ENCODE data around the gene CHRM2.
A peak's percentile ranks its signal among the peaks of the same experiment; 100 is the strongest.

The CHRM2 gene

DNA sequence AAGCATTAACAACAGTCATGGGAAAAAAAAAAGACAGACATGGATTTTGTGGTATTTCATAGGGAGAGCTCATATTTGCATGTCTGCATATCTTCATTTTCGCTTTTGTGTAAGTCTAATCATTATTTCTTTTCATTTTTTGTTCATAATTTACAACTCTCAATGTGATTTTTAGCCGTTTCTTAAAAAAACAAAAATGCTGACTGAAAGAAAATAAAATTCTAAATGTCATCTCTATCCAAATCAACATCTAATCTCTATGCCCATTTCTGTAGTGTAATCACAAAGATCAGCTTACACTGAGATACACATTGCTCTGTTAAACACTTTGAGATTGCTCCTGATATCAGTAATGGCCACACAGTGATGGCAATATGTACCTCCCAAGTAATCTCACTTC lies 29.2 kb downstream of the CHRM2 start:
- DNase-seq = no peak

DNA sequence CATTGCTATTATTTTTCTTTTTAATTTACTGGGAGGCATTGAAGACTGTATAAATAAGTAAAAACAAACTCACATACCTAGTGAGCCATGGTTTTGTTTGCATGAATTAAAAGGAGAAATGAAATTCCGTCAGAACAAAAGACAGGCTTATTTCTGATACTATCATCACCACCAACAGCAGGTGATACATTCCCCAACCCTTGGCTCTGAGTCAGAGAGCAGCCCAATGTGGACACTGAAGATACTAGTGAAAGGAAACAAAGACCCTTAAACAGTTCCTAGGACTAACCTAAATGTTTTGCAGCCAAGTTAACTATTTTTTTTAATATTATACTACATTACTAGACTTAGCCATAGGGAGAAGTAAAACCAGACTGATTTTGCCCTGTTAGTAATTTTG lies 31.6 kb downstream of the CHRM2 start:
- DNase-seq = peak; percentile 91

DNA sequence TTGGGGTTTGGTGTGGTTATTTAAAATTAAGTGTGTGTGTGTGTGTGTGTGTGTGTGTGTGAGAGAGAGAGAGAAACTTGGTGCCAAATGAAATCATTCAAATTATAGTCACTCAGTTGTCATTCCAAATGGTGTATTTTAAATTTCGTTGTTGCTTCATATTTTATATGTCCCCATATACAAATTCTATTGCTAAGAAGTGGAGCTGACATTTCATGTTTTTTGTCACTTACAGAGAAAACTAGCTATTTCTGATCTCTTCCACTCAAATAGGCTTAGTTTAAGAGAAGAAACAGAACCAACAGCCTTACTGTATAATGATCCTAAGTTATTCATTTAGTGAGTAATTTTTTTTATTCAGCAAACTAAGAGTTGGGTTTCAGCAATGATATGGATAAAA lies 42.3 kb downstream of the CHRM2 start:
- DNase-seq = no peak

DNA sequence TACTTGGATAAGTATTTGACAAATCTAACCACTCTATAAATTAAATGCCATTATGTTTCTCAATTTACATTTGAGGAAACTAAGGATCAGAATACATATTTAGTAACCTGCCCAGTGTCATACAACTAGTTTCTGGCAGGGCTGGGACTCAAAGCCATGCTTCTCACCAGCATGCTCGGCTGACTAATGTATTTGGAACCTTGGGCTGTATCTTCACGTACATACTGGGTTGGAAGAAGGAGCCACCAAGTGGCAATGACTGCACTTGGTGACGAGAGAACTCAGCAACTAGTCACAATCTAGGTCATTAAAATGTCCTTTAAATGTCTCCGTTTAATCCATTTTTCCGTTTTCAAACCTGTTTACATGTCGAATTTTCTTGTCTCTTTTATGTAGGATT lies 42.9 kb downstream of the CHRM2 start:
- DNase-seq = no peak

DNA sequence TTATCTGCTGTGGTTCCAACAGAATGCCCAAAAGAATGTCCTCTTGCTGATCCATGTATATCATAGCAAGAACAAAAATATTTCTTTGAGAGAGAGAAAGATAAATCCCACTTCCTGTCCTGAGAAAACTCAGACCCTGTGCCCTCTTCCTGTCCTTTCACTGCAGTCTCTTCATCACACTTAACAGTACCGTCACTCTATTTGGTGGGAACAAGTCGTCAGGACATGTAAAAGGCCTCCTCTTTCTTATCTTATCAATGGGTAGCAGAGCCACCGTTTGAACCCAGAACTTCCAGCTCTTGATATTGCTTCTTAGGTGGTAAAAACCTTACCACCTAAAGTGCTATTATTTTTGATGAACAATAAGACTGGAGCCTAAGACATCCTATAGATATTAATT lies 43.9 kb downstream of the CHRM2 start:
- DNase-seq = no peak

DNA sequence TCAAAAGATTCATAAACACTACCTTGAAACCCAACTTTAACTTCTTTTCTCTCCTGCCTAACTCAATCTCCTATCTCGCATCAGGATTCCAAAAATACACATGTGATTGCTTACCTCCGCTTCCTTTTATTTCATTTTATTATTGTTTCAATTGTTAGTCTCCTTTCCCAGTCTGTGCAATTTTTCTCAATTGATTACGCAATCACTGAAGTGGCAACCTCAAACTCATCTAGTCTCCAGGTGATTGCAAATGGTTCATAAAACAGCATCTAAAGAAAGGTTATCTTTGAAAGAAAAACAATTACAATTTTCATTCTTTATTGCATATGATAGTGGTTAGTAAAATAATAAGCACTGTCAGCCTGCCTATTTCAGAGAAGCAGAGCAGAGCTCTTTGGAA lies 45.6 kb downstream of the CHRM2 start:
- DNase-seq = no peak

DNA sequence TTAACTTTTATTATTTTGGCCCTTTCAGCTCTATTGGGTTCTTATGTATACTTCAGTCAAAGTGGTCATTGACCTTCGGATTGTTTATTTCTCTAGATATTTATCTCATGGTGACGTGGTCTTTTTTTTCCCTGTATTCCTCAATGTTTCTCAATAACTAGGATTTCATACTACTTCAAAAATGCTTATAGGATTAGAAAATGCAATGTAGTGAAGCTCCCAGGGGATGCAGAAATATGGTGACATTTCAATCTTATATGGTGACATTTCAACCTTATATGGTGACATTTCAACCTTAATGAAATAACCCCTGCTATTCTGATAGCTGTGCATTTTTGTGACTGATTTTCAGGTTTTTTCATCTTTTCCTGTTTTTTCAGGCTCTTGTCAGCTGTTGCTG lies 51.4 kb downstream of the CHRM2 start:
- DNase-seq = no peak

DNA sequence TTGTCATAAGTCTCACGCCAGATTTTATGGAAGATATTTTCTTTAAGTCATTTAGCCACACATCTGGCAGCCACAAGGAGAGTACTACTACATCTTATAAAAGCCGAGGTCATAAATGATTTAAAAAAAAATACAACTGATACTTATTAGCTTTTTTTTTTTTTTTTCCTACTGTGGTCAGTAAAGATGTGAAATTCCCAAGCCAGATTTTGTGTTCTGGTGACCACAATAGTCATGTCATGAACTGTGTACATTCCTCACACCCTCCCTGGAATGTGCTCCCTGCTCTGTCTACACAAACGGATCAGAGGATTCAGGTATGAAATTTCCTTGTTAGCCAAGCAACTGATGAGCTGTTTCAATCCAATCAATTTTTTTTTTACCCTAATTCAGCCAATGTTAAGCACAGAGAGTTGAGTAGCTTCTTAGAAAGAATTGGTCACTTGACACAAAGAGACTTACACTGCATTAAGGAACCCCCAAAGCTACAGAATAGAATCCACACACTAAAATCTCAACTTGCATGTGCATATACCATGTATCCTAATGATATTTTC lies 54.7 kb downstream of the CHRM2 start:
- no peak for DNase-seq

DNA sequence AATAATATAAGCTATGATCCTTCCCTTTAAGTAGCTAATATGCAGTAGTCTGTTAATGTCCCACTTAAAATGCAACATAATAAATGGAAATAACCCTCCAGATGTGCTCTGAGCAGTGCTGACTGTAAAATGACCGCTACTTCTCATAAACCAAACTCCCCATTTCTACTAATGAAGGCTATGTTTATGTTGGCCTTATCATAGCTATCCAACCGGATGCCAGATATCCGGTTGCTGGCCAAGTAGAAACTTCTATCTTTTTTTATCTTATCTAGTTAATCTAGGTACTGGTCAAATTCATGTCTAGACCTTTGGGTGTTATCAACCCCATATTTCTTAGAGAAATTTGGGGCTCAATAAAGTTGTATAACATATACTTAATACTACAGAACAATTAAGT lies 56.6 kb downstream of the CHRM2 start:
- no peak for DNase-seq

DNA sequence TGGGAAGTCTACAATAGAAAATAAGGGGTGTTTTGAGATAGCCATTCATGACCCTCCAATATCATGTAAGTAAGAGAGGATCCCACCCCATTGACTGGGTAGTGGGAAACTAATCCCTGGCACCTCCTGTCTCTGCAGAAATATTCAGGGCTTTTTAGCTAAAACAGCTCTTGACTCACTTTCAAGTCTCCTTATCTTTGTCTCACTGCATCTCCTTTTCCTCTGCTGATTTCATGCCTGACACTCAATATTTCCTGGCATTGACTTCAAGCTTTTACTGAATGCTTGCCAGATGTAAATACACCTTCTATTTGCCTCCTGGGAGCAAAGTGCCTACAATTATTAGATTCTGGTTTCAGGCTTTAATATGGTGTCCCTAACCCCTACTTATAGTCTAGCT lies 57.1 kb downstream of the CHRM2 start:
- DNase-seq = no peak

DNA sequence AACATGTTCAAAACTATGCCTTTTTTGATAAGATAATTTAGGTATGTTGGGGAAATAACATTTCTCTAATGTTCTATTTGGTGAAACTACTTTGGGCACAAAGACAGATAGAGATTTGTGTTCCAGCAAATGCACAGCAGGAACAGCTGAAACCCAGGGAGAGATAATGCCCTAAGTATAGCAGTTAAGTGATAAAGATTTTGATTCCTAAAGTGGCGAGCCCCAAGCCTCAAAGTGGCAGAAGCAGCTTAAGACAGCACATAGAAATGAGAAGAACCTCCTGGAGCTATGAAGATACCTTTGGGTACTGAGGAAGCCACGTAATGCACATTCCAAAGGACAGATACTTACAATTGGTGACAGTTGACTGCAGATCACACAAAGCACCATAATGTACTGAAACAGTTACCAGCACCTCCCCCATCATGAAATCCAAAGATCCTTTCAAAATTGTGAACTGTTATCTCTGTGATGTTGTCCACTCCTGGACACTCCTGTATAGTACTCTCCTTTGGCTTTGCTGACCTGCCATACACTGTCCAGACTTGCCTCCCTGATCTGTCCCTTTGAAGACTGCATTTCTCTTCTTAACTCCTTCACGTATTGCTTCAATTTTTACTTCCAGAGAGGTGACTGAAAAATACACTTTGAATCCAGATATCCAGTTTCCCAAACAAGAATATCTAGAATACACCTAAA lies 62.9 kb downstream of the CHRM2 start:
- no peak for DNase-seq

DNA sequence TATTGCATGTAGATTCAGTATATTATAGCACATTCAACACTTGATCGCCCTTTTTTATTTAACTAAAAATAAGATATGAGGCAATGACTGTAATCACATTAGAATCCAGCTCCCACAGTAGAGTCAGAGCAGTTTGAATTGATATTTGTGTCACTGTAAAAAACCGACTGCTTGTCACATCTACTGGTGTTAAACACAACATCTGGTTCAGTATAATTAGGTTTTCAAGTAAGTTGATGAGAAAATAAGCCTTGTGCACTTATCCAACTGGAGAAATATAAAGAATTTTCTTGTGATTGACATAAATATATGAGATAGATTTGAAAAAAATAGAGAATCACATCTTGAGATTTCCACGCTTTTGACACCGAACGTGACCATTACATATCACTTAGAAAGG lies 69.0 kb downstream of the CHRM2 start:
- DNase-seq = no peak

DNA sequence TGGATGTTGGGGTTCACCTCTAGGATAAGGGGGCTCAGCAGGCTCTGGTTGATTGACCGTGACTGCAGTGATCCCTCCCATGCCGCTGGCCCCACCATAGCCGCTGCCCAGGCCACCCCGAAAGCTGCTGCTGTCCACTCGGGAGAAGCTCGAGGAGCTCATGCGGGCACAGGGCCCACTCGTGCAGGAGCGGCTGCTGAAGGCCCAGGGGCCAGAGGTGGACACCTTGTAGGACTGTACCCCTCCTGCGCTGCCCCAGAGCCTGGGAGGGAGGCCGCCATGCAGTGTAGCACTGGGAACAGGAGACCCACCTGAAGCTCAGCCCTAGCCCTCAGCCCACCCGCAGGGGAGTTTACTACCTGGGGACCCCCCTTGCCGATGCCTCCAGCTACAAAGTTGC lies 70.0 kb downstream of the CHRM2 start:
- no peak for DNase-seq

DNA sequence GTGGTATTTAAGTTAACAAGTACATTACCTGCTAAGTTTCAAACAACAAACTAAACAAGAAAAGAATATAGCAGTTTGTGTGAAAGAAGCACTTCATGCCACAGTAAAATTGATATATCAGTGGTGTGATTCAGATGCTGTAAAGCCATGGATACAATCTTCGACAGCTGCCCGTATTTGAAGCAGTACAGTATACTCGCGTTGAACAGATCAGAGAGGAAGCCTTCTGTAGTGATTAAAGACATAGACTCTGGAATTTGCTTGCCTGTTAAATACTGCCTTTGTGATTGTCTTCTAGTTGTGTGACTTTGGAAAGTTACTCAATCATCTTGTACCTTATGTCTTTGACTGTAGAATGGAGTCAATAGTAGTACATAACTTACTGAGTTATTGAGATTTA lies 71.7 kb downstream of the CHRM2 start:
- no peak for DNase-seq

DNA sequence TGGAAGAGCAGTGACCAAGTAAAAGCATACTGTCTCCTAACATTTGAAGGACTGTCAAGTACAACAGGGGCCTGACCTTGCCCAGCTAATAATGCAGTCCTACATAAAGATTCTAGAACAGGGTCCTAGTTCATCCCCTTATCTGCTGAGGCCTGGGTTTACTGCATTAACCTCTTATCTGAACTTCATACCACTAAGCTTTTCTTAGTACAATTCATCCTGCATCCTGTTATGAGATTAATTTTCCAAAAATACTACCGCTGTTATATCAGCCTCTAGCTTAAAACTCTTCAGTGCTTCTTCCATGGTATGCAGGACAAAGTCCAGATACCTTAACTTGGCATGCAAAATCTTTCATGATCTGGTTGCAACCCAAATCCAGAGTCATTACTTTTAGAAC lies 72.5 kb downstream of the CHRM2 start:
- DNase-seq = no peak

DNA sequence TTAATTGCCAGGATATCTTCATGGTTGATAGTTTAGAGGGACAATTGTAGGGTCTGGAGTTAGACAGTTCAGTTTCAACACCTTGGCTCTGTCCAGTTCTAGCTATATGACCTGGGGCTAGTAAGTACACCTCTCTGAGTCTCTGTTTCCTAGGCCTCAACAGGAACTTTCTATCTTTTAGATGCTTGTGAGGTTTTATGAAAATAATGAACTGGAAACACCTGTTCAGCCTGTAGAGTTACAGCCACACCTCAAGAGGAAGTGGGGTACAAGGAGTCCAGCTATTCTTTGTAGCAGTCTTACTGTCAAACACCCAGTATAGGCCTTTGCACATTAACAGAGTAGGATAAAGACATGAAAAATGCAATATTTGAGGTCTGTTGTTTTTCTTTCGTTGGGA lies 73.4 kb downstream of the CHRM2 start:
- no peak for DNase-seq

DNA sequence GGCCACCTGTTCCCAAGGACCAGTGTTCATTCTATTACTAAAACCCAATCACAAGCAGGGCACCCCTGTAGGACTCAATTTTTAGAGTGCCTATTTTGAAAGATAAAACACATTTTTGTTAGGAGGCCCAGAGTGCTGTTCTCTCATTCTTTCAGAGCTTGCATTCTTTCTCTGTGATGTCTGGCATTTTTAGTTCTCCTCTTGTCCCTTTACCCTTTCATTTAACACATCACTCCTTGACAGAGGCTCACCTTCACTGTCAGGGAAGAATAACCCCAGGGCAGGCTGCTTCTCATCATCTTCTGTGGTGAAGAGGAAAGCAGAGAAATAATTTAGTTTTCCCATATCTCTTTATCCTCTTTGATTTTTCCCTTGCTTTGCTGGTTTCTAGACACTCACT lies 73.9 kb downstream of the CHRM2 start:
- DNase-seq = no peak

DNA sequence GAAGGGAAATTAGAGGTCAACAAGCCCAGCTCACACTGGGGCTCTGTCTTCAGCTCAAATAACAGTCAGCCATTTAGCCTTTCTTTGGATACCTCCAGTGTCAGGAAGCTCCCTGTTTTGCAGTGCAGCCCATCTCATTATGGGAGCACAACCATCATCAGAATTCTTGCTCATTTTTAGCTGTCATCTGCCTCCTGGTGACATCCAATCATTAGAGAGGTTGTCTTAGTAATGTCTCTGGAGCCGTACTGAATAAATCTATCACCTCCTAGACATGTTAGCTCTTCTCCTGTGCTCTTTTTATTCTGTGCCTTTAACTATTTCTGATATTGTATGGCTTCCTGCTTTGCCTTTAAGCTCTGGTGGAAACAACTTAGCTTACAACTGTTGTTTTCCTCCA lies 74.5 kb downstream of the CHRM2 start:
- DNase-seq = no peak

DNA sequence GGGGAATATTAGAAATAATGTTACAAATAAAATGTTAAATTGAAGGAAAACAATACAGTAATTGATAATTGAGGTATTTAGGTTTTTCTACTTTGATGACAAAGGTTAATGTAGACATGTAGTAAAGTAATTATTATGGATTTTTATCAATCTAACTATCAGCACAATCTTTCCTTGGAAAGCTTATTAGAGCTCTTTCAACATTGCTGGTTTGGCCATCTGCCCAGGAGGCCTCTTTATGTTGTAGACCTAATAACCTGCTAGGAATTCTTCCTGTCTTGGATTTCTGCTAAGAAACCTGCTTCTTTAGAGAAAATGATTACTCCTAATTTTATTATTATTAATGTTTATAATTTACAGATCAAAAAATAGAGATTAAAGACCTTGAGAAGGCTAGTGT lies 78.9 kb downstream of the CHRM2 start:
- no peak for DNase-seq

DNA sequence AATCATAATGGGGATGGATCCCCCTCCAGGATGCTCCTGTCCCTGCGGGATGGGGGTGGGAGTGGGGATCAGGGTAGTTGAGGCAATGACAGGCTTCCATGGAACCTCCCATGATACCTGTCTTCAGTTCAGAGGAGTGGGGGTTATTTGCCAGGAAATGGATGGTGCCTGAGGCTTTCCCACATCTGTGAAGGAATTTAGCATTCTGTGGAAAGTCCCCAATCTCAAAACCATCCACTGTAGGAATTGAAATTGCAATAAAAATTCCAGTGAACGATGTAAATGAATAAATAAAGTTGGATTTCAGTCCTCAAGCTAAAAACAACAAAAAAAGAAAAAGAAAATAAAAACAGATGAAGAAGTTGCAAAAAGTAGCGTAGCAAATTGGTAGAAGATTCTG lies 81.9 kb downstream of the CHRM2 start:
- no peak for DNase-seq

DNA sequence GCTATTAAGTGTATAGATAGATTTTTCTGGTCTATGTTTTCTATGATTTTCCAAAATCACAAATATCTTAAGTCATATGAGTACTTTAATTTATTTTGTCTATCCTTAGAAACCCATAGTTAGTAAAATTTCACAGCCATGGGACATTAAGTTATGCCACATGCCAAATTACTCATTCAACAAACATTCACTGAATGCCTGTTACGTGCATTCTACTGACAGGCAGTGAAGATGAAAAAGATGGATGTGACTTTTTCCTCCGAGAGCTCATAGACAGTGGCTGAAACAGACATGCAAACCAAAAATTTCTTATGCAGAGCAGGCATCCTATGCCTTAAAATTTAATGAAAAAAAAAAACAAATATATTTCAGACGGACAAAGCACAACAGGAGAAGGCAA lies 84.9 kb downstream of the CHRM2 start:
- DNase-seq = no peak

DNA sequence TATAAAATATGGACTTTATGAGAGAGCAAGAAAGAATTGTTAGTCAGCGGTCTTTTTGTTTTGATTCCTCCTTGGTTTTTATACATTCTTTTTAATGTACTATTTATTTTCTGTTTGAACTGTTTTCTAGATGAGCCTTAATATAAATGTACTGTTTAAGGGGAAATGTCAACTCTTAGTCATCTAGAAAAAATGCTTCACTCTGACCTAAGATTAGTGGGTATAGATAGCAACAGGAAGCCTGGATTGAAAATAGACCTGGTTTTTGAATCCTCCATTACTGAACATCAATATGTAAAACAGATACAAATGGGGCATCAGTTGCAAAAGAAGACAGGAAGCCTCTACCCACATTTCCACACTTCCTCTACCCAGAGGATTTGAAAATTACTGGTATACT lies 87.8 kb downstream of the CHRM2 start:
- peak; percentile 34 for DNase-seq

DNA sequence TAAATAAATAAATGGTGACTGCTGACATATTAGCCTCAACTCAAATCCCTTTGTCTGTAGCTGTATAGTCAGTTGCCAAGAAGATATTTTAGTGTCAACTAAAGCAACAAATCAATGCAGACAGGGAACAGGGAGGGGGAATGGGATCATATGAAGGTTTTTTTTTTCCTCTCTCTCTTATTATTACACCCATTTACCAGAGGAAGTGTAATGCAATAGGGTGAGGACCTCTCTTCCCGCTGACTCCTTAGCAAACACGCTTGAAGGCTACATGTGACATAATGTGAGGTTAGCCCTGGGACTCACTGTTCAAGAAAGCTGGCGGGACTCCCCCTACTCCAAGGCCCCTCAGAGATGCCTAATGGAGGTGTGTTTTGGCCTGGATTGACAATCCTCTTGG lies 88.2 kb downstream of the CHRM2 start:
- DNase-seq = no peak

DNA sequence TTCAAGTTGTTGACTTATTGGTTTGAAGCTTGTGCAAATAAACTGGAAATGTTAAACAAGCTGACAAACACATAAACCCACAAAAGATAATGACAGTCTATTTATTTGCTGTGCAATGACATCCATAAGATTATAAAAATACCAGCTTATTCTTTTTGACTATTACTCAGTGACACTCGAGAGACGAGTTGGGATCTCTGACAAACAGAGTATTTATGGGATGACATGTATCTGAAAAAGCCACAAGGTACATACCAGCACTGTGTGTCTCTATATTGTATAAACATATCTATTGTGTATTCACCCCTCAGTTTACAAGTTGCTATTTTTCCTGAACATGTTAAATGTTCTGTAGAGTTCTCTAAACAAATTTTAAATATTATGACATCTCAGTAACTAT lies 88.9 kb downstream of the CHRM2 start:
- no peak for DNase-seq

DNA sequence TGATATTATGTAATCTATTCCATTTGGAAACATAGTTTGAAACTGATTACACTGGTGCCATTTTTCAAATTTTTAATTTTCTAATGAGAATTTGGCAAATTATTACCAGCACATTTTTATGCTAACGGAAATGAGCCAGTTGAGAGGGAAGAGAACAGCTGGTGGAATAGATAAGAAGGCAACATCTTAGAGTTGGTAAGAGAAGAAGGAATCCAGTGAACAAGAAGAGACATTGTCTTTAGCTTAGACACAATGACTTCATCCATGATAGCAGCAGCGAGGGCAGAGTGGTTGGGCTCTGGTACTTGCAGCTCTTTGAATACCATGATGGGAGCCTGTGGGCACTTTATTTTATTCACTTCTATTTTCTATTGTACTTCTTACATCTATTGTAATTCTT lies 89.6 kb downstream of the CHRM2 start:
- DNase-seq = no peak

DNA sequence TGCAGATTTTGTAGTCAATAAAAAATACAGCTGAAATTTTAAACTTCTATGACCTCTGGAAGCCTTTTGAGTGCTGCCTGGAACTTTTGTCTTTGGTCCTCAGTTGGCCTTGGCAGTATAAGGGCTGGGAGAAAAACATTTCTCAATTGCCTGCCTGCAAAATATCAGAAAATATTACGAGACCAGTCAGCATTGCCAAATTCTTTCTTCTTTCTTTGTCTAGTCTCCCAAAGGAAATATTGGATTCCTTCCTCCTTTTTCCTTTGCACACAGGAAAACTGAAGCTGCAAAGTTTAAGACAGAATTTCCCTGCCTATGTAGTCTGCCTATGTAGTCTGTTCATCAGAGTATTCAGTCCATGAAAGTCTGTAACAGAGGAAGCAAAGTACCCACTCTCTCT lies 95.9 kb downstream of the CHRM2 start:
- DNase-seq = no peak
